Mesenchymal stem cell (in vitro differentiated cells and primary cell): ENCODE results near the gene PDXDC1.

Experiments used
- DNase-seq: peaks from one replicate; pipeline ENCODE4 v3.0.0-alpha.2; 2013
- H2AFZ ChIP-seq: one replicate; pipeline ENCODE4 v1.6.1; 2013; ENCODE audit warnings: low read depth, mild to moderate bottlenecking, control low read depth, inconsistent platforms, low read length, moderate library complexity
- H2AK5ac ChIP-seq: 2 replicates; pipeline ENCODE4 v1.6.1; 2013; ENCODE audit warnings: low read length, moderate library complexity, mild to moderate bottlenecking, inconsistent platforms; ENCODE audit not compliant: severe bottlenecking
- H2BK120ac ChIP-seq: one replicate; pipeline ENCODE4 v1.6.1; 2013; ENCODE audit warnings: low read depth, mild to moderate bottlenecking, inconsistent platforms, low read length, moderate library complexity
- H2BK12ac ChIP-seq, 2 experiments: one replicate each; pipeline ENCODE4 v1.6.1; 2013; ENCODE audit warnings: inconsistent platforms in 2 of 2, low read length in 2 of 2, mild to moderate bottlenecking in 2 of 2, moderate library complexity in 2 of 2, control low read depth in 1 of 2
- H2BK15ac ChIP-seq: one replicate; pipeline ENCODE4 v1.6.1; 2013; ENCODE audit warnings: mild to moderate bottlenecking, low read depth, inconsistent platforms; ENCODE audit not compliant: poor library complexity, severe bottlenecking
- H2BK5ac ChIP-seq: 2 replicates; pipeline ENCODE4 v1.6.1; 2013; ENCODE audit warnings: low read depth, mild to moderate bottlenecking, low read length, control low read depth, inconsistent platforms; ENCODE audit not compliant: poor library complexity, severe bottlenecking
- H3K14ac ChIP-seq, 2 experiments: one replicate each; pipeline ENCODE4 v1.6.1; 2013; ENCODE audit warnings: inconsistent platforms in 2 of 2, low read length in 2 of 2, control low read depth in 1 of 2, mild to moderate bottlenecking in 1 of 2, moderate library complexity in 1 of 2
- H3K18ac ChIP-seq, 2 experiments: one replicate each; pipeline ENCODE4 v1.6.1; 2013; ENCODE audit warnings: inconsistent platforms in 2 of 2, low read length in 2 of 2, control low read depth in 1 of 2, low read depth in 1 of 2, mild to moderate bottlenecking in 1 of 2
- H3K23ac ChIP-seq, 2 experiments: one replicate each; pipeline ENCODE4 v1.6.1; 2013; ENCODE audit warnings: inconsistent platforms in 2 of 2, low read length in 2 of 2, mild to moderate bottlenecking in 2 of 2, moderate library complexity in 2 of 2, control low read depth in 1 of 2
- H3K27ac ChIP-seq: 2 replicates; pipeline ENCODE4 v1.5.1; 2013; ENCODE audit warnings: mild to moderate bottlenecking, moderate library complexity, low read length, control low read depth, inconsistent platforms; ENCODE audit not compliant: poor library complexity, severe bottlenecking
- H3K27me3 ChIP-seq, 2 experiments: 2 replicates each; pipeline versions ENCODE4 v1.6.1 to v1.7.0; 2013; ENCODE audit warnings: low read length in 2 of 2, mild to moderate bottlenecking in 2 of 2, moderate library complexity in 2 of 2, control low read depth in 1 of 2, inconsistent platforms in 1 of 2; ENCODE audit not compliant: control insufficient read depth in 1 of 2, insufficient read depth in 1 of 2
- H3K36me3 ChIP-seq, 2 experiments: 2 replicates each; pipeline versions ENCODE4 v1.6.1 to v1.7.0; 2013; ENCODE audit warnings: low read length in 2 of 2, control low read depth in 1 of 2, inconsistent platforms in 1 of 2, low read depth in 1 of 2, mild to moderate bottlenecking in 1 of 2; ENCODE audit not compliant: insufficient read depth in 2 of 2, control insufficient read depth in 1 of 2
- H3K4ac ChIP-seq, 2 experiments: one replicate each; pipeline ENCODE4 v1.6.1; 2013; ENCODE audit warnings: inconsistent platforms in 2 of 2, low read length in 2 of 2, mild to moderate bottlenecking in 2 of 2, moderate library complexity in 2 of 2, control low read depth in 1 of 2, low read depth in 1 of 2
- H3K4me1 ChIP-seq: 2 replicates; pipeline ENCODE4 v1.6.1; 2013; ENCODE audit warnings: low read depth, low read length, control low read depth; ENCODE audit not compliant: control insufficient read depth, insufficient read depth
- H3K4me2 ChIP-seq: 2 replicates; pipeline ENCODE4 v1.6.1; 2013; ENCODE audit warnings: low read length, mild to moderate bottlenecking, inconsistent platforms; ENCODE audit not compliant: poor library complexity, severe bottlenecking
- H3K4me3 ChIP-seq, 2 experiments: 2 replicates each; pipeline versions ENCODE4 v1.5.1 to v1.7.0; 2013; ENCODE audit warnings: low read length in 2 of 2, mild to moderate bottlenecking in 2 of 2, control low read depth in 1 of 2, low read depth in 1 of 2; ENCODE audit not compliant: insufficient read depth in 1 of 2
- H3K79me1 ChIP-seq: replicated peaks from 2 replicates; pipeline ENCODE4 v1.6.1; 2013; ENCODE audit warnings: mild to moderate bottlenecking, control low read depth, low read length, inconsistent platforms; ENCODE audit not compliant: poor library complexity, severe bottlenecking
- H3K9ac ChIP-seq: 2 replicates; pipeline ENCODE4 v1.7.0; 2013; ENCODE audit warnings: mild to moderate bottlenecking, low read length, moderate library complexity
- H3K9me3 ChIP-seq: 2 replicates; pipeline ENCODE4 v1.7.0; 2013; ENCODE audit warnings: mild to moderate bottlenecking, low read length; ENCODE audit not compliant: control insufficient read depth
- H4K8ac ChIP-seq: one replicate; pipeline ENCODE4 v1.6.1; 2013; ENCODE audit warnings: inconsistent platforms, mild to moderate bottlenecking, low read length, moderate library complexity
- H4K91ac ChIP-seq: one replicate; pipeline ENCODE4 v1.6.1; 2013; ENCODE audit warnings: mild to moderate bottlenecking, low read length, inconsistent platforms
- WGBS: methylation state at CpG from one replicate; pipeline ENCODE4 v1.1.7; 2013; ENCODE audit warnings: mixed read lengths; 5-methylcytosine and 5-hydroxymethylcytosine counted together

PDXDC1 gene

DNA sequence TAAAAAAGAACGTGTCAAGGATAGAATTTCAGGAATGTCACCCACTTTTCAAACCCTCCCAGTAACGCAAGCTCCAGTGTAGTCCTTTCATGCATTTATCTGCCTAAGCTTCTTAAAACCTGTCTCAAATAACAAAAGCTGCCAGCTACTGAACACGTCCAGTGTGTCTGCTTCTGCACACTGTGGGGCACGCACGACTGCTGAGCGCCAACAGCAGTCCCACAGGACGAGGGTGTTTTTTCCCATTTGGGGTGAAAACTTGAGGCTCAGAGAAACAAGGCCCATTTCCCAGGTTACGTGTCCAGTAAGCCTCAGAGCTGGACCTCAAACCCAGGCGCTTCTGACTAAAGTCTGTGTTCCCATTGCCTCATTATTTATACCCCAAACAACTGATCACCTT is 63.9 kb downstream of the PDXDC1 start:
- Histone ChIP-seq H3K27ac (no peak overlapping the region), H3K4me2 (no peak overlapping the region), H3K18ac (no peak overlapping the region), H3K36me3 (peaks cover 62 to 84% of the 10 kb centered on the region in 2 experiments), H3K14ac (no peak overlapping the region), H2BK120ac (no peak overlapping the region), H2BK15ac (no peak overlapping the region), H4K8ac (no peak overlapping the region), H3K4ac (no peak overlapping the region), H3K79me1 (peaks cover 47% of the 10 kb centered on the region), H3K4me1 (no peaks in the 10 kb centered on the region), H3K27me3 (no peaks in the 10 kb centered on the region), H2AFZ (no peak overlapping the region), H3K4me3 (no peak overlapping the region), H3K23ac (no peak overlapping the region), H3K9me3 (no peaks in the 10 kb centered on the region), H2AK5ac (no peak overlapping the region), H3K9ac (no peak overlapping the region), H2BK12ac (no peak overlapping the region), H4K91ac (no peak overlapping the region), H2BK5ac (no peak overlapping the region)
- WGBS = 93% methylated on average over 9 of the region's 9 CpGs
- no peak for DNase-seq

DNA sequence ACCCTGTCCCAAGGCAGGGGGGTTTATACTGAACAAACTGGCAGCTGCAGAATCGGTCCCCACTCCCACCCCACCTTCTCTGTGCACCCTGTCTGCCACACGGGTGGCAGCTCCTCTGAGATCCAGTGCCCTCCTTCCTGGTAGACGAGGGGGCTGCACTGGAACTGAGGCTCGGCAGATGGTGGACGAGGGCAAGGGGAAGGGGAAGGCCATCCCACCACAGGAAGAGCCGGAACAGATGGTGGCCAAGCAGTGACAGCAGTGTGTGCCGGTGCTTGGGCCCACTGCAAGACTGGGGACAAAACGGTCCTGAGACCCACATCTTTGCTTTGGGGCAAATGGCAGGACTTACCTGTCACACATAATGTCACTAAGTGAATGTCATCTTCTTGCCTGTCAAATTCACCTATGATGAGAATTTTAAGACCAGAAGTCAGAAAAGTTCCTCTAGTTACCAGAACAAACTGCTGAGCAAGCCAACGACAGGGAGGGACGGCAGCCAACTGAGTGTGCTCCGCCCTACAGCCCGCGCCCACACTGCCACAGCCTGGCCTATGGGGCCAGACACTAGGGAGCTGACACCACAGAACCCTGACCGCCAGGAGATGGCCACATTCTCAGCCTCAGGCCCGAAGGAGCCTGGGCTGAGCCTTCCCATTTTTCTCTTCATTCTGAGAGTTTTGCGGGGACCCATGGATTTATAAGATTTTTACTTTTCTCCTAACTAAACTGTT is 66.6 kb downstream of the PDXDC1 start:
- DNase-seq = no peak
- WGBS = 88% methylated on average over 16 of the region's 16 CpGs
- H3K4me2 ChIP-seq = no peak overlapping the region
- H4K91ac ChIP-seq = no peak overlapping the region
- peaks cover 58 to 79% of the 10 kb centered on the region in 2 experiments for H3K36me3 ChIP-seq
- H2BK5ac ChIP-seq = no peak overlapping the region
- no peak overlapping the region for H2BK12ac ChIP-seq
- no peak overlapping the region for H2AFZ ChIP-seq
- H3K4me1 ChIP-seq = peaks cover 1% of the 10 kb centered on the region
- no peak overlapping the region for H2BK120ac ChIP-seq
- no peak overlapping the region for H3K4ac ChIP-seq
- peak overlapping the region in 1 of 2 experiments; percentile 35 for H3K18ac ChIP-seq
- no peak overlapping the region for H4K8ac ChIP-seq
- H3K14ac ChIP-seq = no peak overlapping the region
- H3K27ac ChIP-seq = no peak overlapping the region
- no peaks in the 10 kb centered on the region for H3K9me3 ChIP-seq
- peak overlapping the region; percentile 75 for H3K9ac ChIP-seq
- no peak overlapping the region for H3K23ac ChIP-seq
- no peaks in the 10 kb centered on the region for H3K27me3 ChIP-seq
- peaks cover 45% of the 10 kb centered on the region for H3K79me1 ChIP-seq
- H2AK5ac ChIP-seq = no peak overlapping the region
- no peak overlapping the region for H2BK15ac ChIP-seq
- no peak overlapping the region for H3K4me3 ChIP-seq

DNA sequence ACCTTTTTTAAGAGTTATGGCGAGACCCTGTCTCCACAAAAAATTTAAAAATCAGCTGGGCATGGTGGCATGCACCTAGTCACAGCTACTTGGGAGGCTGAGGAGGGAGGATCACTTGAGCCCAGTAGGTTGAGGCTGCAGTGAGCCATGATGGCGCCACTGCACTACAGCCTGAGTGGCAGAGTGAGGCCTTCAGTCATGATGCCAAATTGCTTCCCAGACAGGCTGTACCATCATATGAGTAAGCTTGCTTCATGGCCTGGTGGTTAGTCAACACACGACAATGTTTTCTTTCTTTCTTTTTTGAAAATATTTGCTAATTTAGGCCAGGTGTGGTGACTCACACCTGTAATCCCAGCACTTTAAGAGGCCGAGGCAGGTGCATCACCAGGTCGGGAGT is 68.5 kb downstream of the PDXDC1 start:
- DNase-seq = no peak
- Histone ChIP-seq H3K36me3 (peaks cover 62 to 72% of the 10 kb centered on the region in 2 experiments), H3K23ac (no peak overlapping the region), H3K4me2 (no peak overlapping the region), H2AFZ (no peak overlapping the region), H2BK5ac (no peak overlapping the region), H3K79me1 (peaks cover 50% of the 10 kb centered on the region), H3K27me3 (no peaks in the 10 kb centered on the region), H3K9ac (no peak overlapping the region), H4K8ac (no peak overlapping the region), H2BK12ac (no peak overlapping the region), H2BK15ac (no peak overlapping the region), H2BK120ac (no peak overlapping the region), H3K9me3 (no peaks in the 10 kb centered on the region), H4K91ac (no peak overlapping the region), H3K4me3 (no peak overlapping the region), H3K14ac (no peak overlapping the region), H3K18ac (no peak overlapping the region), H3K4ac (no peak overlapping the region), H2AK5ac (no peak overlapping the region), H3K4me1 (peaks cover 1% of the 10 kb centered on the region), H3K27ac (no peak overlapping the region)
- WGBS = 98% methylated on average over 5 of the region's 5 CpGs

DNA sequence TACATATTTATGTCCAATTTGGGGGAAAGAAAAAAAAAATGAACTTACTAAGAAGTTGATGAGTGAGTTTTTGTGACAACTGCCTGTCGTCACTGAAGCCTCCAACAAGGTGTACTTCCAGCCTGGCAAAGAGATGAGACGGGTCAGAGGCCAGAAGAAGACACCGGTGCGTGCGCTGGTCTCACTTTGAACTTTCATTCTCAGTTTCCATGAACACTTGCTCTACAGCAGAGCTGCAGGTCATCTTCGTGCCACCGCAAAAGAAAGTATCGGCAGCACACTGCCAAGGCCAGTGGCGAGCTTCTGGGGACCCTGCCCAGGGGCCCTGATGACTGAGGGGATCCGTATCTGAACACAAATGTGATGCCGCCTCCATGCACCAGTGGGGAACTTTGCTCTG is 69.5 kb downstream of the PDXDC1 start:
- Histone ChIP-seq H2BK5ac (no peak overlapping the region), H2AFZ (no peak overlapping the region), H3K18ac (no peak overlapping the region), H3K4me1 (peaks cover 1% of the 10 kb centered on the region), H3K9me3 (no peaks in the 10 kb centered on the region), H2BK12ac (no peak overlapping the region), H3K14ac (no peak overlapping the region), H3K27me3 (no peaks in the 10 kb centered on the region), H3K23ac (no peak overlapping the region), H4K8ac (no peak overlapping the region), H2AK5ac (no peak overlapping the region), H2BK120ac (no peak overlapping the region), H3K4ac (no peak overlapping the region), H4K91ac (no peak overlapping the region), H3K36me3 (peaks cover 57 to 62% of the 10 kb centered on the region in 2 experiments), H2BK15ac (no peak overlapping the region), H3K79me1 (peaks cover 47% of the 10 kb centered on the region), H3K4me2 (no peak overlapping the region), H3K27ac (no peak overlapping the region), H3K4me3 (no peak overlapping the region), H3K9ac (no peak overlapping the region)
- WGBS = 90% methylated on average over 11 of the region's 11 CpGs
- no peak for DNase-seq
